Gastroesophageal sphincter (tissue), 4 donors: ENCODE data around the gene PIP5K1B. TPM values are rescaled to one million over a fixed set of nuclear protein-coding genes. Genes with fewer than 3 reads are reported as not detected.

Experiments
- ATAC-seq: fragments of 150-250 bp; one replicate; pipeline ENCODE4 v1.9.1; 2016; ENCODE audit warnings: mild to moderate bottlenecking, moderate library complexity
- H3K27ac ChIP-seq, 4 donors: fragments of 200-600 bp; sonication (generic) in 3 of 4; 1 replicate in 3 of 4; 2 replicates in 1 of 4; pipeline ENCODE4 v1.5.1; 2016 to 2019
- H3K27me3 ChIP-seq: fragments of 200-600 bp; sonication (generic); one replicate; pipeline ENCODE4 v1.5.1; 2019
- H3K36me3 ChIP-seq, 2 donors: fragments of 200-600 bp; sonication (generic); one replicate each; pipeline ENCODE4 v1.5.1; 2019; ENCODE audit warnings: control low read depth in 1 of 2
- H3K4me1 ChIP-seq, 3 donors: fragments of 200-600 bp; sonication (generic); 1 replicate in 2 of 3; 2 replicates in 1 of 3; pipeline ENCODE4 v1.5.1; 2016 to 2019; ENCODE audit warnings: control low read depth in 2 of 3
- H3K4me3 ChIP-seq, 2 donors: fragments of 200-600 bp; sonication (generic); one replicate each; pipeline ENCODE4 v1.5.1; 2019; ENCODE audit warnings: mild to moderate bottlenecking in 1 of 2, moderate library complexity in 1 of 2
- H3K9me3 ChIP-seq, 3 donors: fragments of 200-600 bp; sonication (generic); one replicate each; pipeline ENCODE4 v1.5.1; 2017 to 2019; ENCODE audit warnings: control low read depth in 2 of 3
- EP300 ChIP-seq: sonication (generic); formaldehyde crosslinking; IDR thresholded peaks from one replicate; pipeline ENCODE4 v1.6.1; 2017; ENCODE audit warnings: antibody characterized with exemption, mild to moderate bottlenecking
- POLR2A ChIP-seq, 2 donors: fragments of 450-650 bp; IDR thresholded peaks; one replicate each; pipeline ENCODE4 v1.6.1; 2017; ENCODE audit warnings: antibody characterized with exemption in 2 of 2, mild to moderate bottlenecking in 2 of 2, moderate library complexity in 1 of 2
- POLR2AphosphoS5 ChIP-seq: sonication (generic); formaldehyde crosslinking; IDR thresholded peaks from one replicate; pipeline ENCODE4 v1.6.1; 2017; ENCODE audit warnings: antibody characterized with exemption
- WGBS, 2 donors: methylation state at CpG; one replicate each; pipeline ENCODE4 v1.1.5; 2018; ENCODE audit warnings: low coverage in 1 of 2; 5-methylcytosine and 5-hydroxymethylcytosine counted together
- total RNA-seq, 4 donors: library from RNA; depleted of rRNA; stranded (reverse); fragments of >200 nt; gene quantifications; one replicate each; pipeline ENCODE4 v1.1.0, GENCODE V29; 2016
- TF ChIP-seq, protein P1 (sequence below), 4 experiments: fragments of 200-600 bp in 2 of 4; fragments of 450-650 bp in 2 of 4; sonication (generic) in 1 of 4; IDR thresholded peaks; one replicate each; pipeline ENCODE4 v1.5.1; 2017 to 2019; ENCODE audit warnings: antibody characterized with exemption in 4 of 4, mild to moderate bottlenecking in 2 of 4, moderate library complexity in 2 of 4

Gene PIP5K1B
- total RNA-seq, 4 donors from 2014 or later: 0.67 to 5.1 (median 1.2) TPM

DNA sequence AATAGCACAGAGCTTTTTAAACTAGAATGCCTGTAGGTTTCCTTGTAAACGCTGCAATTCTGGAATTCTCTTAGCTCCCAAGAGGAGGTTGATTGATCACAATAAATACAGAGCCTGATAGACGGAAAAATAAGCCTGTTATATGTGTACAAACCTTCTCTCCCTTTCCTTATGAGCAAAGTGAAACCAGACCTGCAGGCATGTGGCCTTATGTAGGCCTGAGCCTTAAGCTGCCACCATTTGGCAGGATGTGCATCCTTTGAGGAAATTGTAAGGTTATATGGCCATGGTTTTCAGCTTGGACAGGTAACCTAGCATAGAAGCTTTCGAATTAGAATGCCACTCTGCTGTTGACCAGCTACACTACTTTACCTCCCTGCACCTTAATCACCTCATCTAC lies 259.7 kb downstream of the PIP5K1B start:
- WGBS, 2 donors: 66 to 86% methylated on average over 2 to 3 of the region's 3 CpGs
- Histone ChIP-seq H3K4me1 (no peaks in the 10 kb centered on the region), H3K27ac (no peak overlapping the region), H3K9me3 (no peaks in the 10 kb centered on the region), H3K27me3 (no peaks in the 10 kb centered on the region), H3K4me3 (no peak overlapping the region), H3K36me3 (no peaks in the 10 kb centered on the region)
- ATAC-seq: peak; percentile 34
- TF ChIP-seq EP300 (no peak), POLR2A (IDR thresholded peaks at IDR 0.05) (no peak), POLR2AphosphoS5 (no peak)
- TF ChIP-seq, protein P1, sequence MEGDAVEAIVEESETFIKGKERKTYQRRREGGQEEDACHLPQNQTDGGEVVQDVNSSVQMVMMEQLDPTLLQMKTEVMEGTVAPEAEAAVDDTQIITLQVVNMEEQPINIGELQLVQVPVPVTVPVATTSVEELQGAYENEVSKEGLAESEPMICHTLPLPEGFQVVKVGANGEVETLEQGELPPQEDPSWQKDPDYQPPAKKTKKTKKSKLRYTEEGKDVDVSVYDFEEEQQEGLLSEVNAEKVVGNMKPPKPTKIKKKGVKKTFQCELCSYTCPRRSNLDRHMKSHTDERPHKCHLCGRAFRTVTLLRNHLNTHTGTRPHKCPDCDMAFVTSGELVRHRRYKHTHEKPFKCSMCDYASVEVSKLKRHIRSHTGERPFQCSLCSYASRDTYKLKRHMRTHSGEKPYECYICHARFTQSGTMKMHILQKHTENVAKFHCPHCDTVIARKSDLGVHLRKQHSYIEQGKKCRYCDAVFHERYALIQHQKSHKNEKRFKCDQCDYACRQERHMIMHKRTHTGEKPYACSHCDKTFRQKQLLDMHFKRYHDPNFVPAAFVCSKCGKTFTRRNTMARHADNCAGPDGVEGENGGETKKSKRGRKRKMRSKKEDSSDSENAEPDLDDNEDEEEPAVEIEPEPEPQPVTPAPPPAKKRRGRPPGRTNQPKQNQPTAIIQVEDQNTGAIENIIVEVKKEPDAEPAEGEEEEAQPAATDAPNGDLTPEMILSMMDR (IDR thresholded peaks at IDR 0.05): no peak

DNA sequence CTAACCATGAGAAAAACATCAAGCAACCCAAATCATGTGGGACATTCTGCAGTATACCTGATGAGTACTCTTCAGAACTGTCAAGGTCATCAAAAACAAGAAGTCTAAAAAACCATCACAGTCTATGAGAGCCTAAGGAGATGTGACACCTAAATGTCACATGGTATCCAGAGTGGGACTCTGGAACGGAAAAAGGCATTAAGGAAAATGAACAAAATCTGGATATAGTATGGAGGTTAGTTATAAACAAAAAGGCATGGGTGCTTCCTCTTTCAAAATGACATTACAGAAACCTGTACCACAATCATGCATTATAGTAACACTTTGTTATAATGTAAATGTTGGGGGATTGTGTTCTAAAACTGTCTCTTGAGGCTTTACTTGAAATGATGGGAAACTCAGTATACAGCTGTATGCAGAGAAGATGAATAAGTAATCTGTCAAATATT lies 261.5 kb downstream of the PIP5K1B start:
- H3K36me3 ChIP-seq: no peaks in the 10 kb centered on the region
- no peak for TF ChIP-seq EP300
- TF ChIP-seq, protein P1 (IDR thresholded peaks at IDR 0.05): no peak
- no peak for TF ChIP-seq POLR2A (IDR thresholded peaks at IDR 0.05)
- TF ChIP-seq POLR2AphosphoS5: no peak
- no peak overlapping the region for H3K27ac ChIP-seq
- WGBS, 2 donors: 78 to 90% methylated on average over 1 of the region's 1 CpG
- no peak overlapping the region for H3K4me3 ChIP-seq
- no peaks in the 10 kb centered on the region for H3K9me3 ChIP-seq
- H3K4me1 ChIP-seq: no peaks in the 10 kb centered on the region
- H3K27me3 ChIP-seq: no peaks in the 10 kb centered on the region
- no peak for ATAC-seq

DNA sequence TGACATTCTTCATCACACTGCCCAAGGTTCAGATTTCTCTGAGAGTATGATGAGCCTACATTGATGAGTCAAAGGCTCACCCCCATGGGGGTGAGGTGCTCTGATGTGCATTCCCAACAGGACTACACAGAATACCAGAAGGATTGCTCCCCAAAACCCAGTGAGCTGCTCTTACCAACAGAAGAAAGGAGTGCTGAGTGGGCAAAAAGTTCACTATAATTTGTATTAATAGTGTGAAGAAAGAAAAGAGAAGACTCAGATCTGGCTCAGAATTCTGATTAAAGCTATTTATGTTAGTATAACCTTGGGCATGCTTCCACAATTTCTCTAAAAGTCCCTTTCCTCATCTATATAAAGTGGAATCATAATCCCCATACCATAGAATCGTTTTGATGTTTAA lies 262.8 kb downstream of the PIP5K1B start:
- WGBS, 2 donors: 46 to 55% methylated on average over 1 of the region's 1 CpG
- H3K9me3 ChIP-seq: no peaks in the 10 kb centered on the region
- no peaks in the 10 kb centered on the region for H3K4me1 ChIP-seq
- no peaks in the 10 kb centered on the region for H3K36me3 ChIP-seq
- ATAC-seq: no peak
- TF ChIP-seq, protein P1 (IDR thresholded peaks at IDR 0.05): no peak
- TF ChIP-seq POLR2AphosphoS5 (no peak), POLR2A (IDR thresholded peaks at IDR 0.05) (no peak), EP300 (no peak)
- no peaks in the 10 kb centered on the region for H3K27me3 ChIP-seq
- H3K4me3 ChIP-seq: no peak overlapping the region
- no peak overlapping the region for H3K27ac ChIP-seq

DNA sequence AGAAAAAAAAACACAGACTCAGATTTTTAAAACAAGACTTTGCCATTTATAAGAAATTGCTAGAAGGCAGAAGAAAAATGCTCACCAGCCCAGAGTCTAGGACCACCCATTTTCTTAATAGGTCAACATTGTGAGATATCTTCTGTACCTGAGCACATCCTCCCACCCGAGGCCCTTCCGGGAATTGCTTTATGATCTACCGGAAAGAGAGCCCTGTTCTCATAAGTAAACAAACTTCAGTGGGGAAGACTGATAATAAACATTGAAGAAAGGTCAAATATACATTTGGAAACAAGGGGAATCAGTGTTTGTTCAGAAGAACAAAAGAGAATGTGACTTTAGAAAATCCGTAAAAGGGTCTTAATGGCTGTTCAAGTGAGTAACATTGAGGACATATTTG lies 264.5 kb downstream of the PIP5K1B start:
- Histone ChIP-seq H3K27me3 (no peaks in the 10 kb centered on the region), H3K4me3 (no peak overlapping the region), H3K27ac (no peak overlapping the region), H3K9me3 (no peaks in the 10 kb centered on the region), H3K36me3 (no peaks in the 10 kb centered on the region), H3K4me1 (no peaks in the 10 kb centered on the region)
- 34 to 51% methylated on average over 4 of the region's 4 CpGs for WGBS, 2 donors
- TF ChIP-seq, protein P1 (IDR thresholded peaks at IDR 0.05): no peak
- no peak for ATAC-seq

DNA sequence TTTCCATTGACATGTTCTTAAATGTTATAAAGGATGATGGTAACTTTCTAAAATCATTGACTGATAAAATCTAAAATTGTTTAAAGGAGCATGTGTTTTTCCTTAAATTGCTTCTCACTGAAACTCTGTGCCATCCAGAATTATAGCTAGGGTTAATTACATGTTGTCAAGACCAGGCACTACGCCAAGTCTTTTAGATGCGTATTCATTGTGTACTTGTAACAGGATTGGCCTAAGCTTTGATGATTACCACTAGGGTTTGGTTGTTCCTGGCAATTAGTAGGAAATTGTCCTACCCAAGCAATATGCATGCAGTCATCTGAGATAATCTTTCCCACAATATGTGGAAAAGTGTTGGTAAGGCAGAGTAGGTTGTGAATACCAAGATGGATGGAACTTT lies 265.1 kb downstream of the PIP5K1B start:
- TF ChIP-seq, protein P1 (IDR thresholded peaks at IDR 0.05): no peak
- no peak for TF ChIP-seq EP300
- no peak for TF ChIP-seq POLR2AphosphoS5
- TF ChIP-seq POLR2A (IDR thresholded peaks at IDR 0.05): no peak
- H3K9me3 ChIP-seq: no peaks in the 10 kb centered on the region
- 60 to 66% methylated on average over 2 of the region's 2 CpGs for WGBS, 2 donors
- no peaks in the 10 kb centered on the region for H3K27me3 ChIP-seq
- H3K36me3 ChIP-seq: no peaks in the 10 kb centered on the region
- H3K27ac ChIP-seq: no peak overlapping the region
- no peak overlapping the region for H3K4me3 ChIP-seq
- H3K4me1 ChIP-seq: peaks cover 0 to 1% (median 0%) of the 10 kb centered on the region in 3 donors
- ATAC-seq: no peak
